Measurements from ENCODE around the gene ITGA7. TPM values are rescaled to one million over a fixed set of nuclear protein-coding genes. Genes with fewer than 3 reads are reported as not detected.
"Not testable (repeated sequence)": the region's sequence is repeated elsewhere in the genome, so short reads cannot be mapped to it uniquely, and the experiment has no call there.

Gene ITGA7
- total RNA-seq, 4 donors from 2014 or later: 69.7 to 206 (median 92.0) TPM

DNA sequence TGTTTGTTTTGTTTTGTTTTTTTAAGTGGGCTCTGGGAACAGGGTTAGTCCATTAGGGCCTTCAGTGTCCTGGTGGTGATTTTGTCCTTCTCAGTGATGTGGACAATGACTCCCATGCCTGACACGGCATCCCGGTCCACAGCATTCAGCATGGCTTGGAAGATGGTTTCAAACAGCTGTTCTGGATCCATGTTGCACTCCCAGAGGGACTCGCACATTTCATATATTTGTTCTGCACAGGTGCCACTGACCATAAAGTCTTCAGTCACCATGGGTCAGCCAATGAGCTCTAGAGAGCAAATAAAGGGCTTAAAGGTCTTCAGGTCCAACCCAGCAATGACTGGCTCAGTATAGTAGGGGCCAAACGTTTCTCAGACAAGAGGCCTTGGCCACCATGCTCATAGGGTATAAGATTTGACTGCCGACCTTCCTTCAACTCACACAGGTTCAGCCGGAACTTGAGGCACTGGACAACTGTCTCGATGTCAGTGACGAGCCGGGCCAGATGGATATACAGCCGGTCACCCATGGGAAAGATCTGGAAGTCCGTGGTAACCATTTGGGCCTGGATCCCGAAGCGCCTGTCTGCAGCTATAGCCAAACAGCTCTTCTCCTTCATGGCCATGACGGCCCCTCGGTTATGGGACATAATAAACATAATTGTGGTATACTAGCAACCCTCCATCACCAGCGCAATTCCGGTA, 53.0 kb downstream of the ITGA7 start:
- ATAC-seq: no peak

DNA sequence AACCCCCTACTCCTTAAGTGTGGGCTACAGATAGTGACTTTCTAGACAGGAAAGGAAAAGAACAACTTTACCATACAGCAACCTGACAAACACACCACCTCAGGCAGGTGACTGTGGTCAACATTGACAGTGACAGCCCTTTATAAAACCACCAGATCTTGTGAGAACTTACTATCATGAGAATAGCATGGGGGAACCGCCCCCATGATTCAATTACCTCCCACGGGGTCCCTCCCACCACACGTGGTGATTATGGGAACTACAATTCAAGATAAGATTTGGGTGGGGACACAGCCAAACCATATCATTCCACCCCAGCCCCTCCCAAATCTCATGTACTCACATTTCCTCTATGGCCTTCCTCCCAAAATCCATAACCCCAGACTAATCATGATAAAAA, 54.7 kb downstream of the ITGA7 start:
- Histone ChIP-seq H3K27me3 (no peaks in the 10 kb centered on the region), H3K9me3 (no peaks in the 10 kb centered on the region), H3K36me3 (no peaks in the 10 kb centered on the region), H3K27ac (no peak overlapping the region), H3K4me1 (peaks cover 2 to 3% of the 10 kb centered on the region in 2 donors), H3K4me3 (no peak overlapping the region)
- intact Hi-C loops (cut with DNase I; ENCODE audit: low total_unique reads): loop anchor here (10.0 kb wide), 1 partner anchor 162 kb away; the partner anchor contains the start of genes ORMDL2 and SARNP
- in situ Hi-C loops (cut with MboI; ENCODE audit: low sequenced_read_pairs in 4 of 4): loop anchor here in 1 of 4 donors (25.0 kb wide), 1 partner anchor 159 kb away; the partner anchor contains the start of genes ORMDL2 and SARNP
- TF ChIP-seq, protein P1, sequence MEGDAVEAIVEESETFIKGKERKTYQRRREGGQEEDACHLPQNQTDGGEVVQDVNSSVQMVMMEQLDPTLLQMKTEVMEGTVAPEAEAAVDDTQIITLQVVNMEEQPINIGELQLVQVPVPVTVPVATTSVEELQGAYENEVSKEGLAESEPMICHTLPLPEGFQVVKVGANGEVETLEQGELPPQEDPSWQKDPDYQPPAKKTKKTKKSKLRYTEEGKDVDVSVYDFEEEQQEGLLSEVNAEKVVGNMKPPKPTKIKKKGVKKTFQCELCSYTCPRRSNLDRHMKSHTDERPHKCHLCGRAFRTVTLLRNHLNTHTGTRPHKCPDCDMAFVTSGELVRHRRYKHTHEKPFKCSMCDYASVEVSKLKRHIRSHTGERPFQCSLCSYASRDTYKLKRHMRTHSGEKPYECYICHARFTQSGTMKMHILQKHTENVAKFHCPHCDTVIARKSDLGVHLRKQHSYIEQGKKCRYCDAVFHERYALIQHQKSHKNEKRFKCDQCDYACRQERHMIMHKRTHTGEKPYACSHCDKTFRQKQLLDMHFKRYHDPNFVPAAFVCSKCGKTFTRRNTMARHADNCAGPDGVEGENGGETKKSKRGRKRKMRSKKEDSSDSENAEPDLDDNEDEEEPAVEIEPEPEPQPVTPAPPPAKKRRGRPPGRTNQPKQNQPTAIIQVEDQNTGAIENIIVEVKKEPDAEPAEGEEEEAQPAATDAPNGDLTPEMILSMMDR (IDR thresholded peaks at IDR 0.05 in 4 of 5, conservative IDR thresholded peaks at IDR 0.05 in 1 of 5): no peak
- no peak for TF ChIP-seq POLR2A (IDR thresholded peaks at IDR 0.05)
- ATAC-seq (no peak), DNase-seq (no peak)

More for the DNA sequence above, 53.0 kb downstream of the ITGA7 start:
- no peak for DNase-seq
- in situ Hi-C loops (cut with MboI; ENCODE audit: low sequenced_read_pairs in 4 of 4) (loop anchor here in 1 of 4 donors (25.0 kb wide), 1 partner anchor 158 kb away; the partner anchor contains the start of genes ORMDL2 and SARNP), intact Hi-C loops (cut with DNase I; ENCODE audit: low total_unique reads) (loop anchor here (5.0 to 10.0 kb wide), 2 partner anchors 68 to 160 kb away; partner anchors contain the start of genes ORMDL2, RDH5 and SARNP)
- TF ChIP-seq, protein P1 (IDR thresholded peaks at IDR 0.05 in 4 of 5, conservative IDR thresholded peaks at IDR 0.05 in 1 of 5): no peak
- Histone ChIP-seq H3K4me3 (no peak overlapping the region), H3K27me3 (no peaks in the 10 kb centered on the region), H3K4me1 (peaks cover 15 to 18% of the 10 kb centered on the region in 2 donors), H3K27ac (no peak overlapping the region), H3K36me3 (no peaks in the 10 kb centered on the region), H3K9me3 (no peaks in the 10 kb centered on the region)

DNA sequence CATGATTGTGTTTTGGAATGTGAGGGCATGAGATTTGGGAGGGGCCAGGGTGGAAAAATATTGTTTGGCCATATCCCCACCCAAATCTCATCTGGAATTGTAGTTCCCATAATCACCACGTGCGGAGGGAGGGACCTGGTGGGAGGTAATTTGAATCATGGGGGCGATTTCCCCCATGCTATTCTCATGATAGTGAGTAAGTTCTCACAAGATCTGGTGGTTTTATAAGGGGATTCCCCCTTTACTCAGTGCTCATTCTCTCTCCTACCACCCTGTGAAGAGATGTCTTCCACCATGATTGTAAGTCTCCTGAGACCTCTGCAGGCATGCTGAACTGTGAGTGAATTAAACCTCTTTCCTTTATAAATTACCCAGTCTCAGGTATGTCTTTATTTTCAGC, 55.4 kb downstream of the ITGA7 start:
- DNase-seq (no peak), ATAC-seq (no peak)
- no peak overlapping the region for H3K27ac ChIP-seq
- no peaks in the 10 kb centered on the region for H3K4me1 ChIP-seq
- intact Hi-C loops (cut with DNase I; ENCODE audit: low total_unique reads) (loop anchor here (10.0 kb wide), 1 partner anchor 162 kb away; the partner anchor contains the start of genes ORMDL2 and SARNP), in situ Hi-C loops (cut with MboI; ENCODE audit: low sequenced_read_pairs in 4 of 4) (loop anchor here in 1 of 4 donors (25.0 kb wide), 1 partner anchor 160 kb away; the partner anchor contains the start of genes ORMDL2 and SARNP)
- no peak for TF ChIP-seq POLR2A (IDR thresholded peaks at IDR 0.05)
- TF ChIP-seq, protein P1 (IDR thresholded peaks at IDR 0.05 in 4 of 5, conservative IDR thresholded peaks at IDR 0.05 in 1 of 5): no peak
- H3K4me3 ChIP-seq: no peak overlapping the region
- no peaks in the 10 kb centered on the region for H3K36me3 ChIP-seq
- no peaks in the 10 kb centered on the region for H3K27me3 ChIP-seq
- H3K9me3 ChIP-seq: no peaks in the 10 kb centered on the region

DNA sequence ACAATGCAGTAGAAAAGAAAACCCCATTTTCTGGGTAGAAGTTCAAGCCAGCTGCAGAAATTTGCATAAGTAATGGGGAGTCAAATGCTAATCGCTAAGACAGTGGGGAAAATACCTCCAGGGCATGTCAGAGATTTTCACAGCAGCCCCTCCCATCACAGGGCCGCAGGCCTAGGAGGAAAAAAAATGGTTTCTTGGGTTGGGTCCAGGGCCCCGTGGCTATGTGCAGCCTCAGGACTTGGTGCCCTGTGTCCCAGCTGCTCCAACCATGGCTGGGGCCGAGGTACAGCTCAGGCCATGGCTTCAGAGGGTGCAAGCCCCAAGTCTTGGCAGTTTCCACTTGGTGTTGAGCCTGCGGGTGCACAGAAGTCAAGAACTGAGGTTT, 56.4 kb downstream of the ITGA7 start:
- Histone ChIP-seq H3K36me3 (no peaks in the 10 kb centered on the region), H3K9me3 (no peaks in the 10 kb centered on the region), H3K4me1 (peaks cover 0 to 4% of the 10 kb centered on the region in 2 donors), H3K4me3 (no peak overlapping the region), H3K27me3 (no peaks in the 10 kb centered on the region), H3K27ac (no peak overlapping the region)
- in situ Hi-C loops (cut with MboI; ENCODE audit: low sequenced_read_pairs in 4 of 4): loop anchor here in 1 of 4 donors (25.0 kb wide), 1 partner anchor 161 kb away; the partner anchor contains the start of genes ORMDL2 and SARNP
- no peak for TF ChIP-seq POLR2A (IDR thresholded peaks at IDR 0.05)
- TF ChIP-seq, protein P1 (IDR thresholded peaks at IDR 0.05 in 4 of 5, conservative IDR thresholded peaks at IDR 0.05 in 1 of 5): no peak
- intact Hi-C loops (cut with DNase I; ENCODE audit: low total_unique reads): loop anchor here (10.0 kb wide), 1 partner anchor 164 kb away; the partner anchor contains the start of genes ORMDL2 and SARNP
- DNase-seq (no peak), ATAC-seq (no peak)

DNA sequence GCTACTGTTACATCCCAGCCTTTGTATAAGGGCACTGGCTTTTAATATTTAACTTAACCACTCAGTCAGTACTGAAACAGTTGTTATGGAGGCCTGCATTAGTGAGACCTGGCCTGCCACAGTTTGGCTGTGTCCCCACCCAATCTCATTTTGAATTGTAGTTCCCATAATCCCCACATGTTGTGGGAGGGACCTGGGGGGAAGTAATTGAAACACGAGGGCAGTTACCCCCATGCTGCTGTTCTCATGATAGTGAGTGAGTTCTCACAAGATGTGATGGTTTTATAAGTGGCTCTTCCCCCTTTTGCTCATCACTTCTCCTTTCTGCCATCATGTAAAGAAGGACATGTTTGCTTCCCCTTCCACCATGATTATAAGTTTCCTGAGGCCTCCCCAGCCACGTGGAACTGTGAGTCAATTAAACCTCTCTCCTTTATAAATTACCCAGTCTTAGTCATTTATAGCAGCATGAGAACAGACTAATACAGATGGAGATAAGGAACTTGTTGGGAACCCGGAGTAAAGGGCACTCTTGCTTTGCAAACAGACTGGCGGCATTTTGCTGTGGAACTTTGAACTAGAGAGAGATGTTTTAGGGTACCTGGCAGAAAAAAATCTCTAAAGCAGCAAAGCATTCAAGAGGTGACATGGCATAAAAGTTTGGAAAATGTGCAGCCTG, 56.9 kb downstream of the ITGA7 start:
- intact Hi-C loops (cut with DNase I; ENCODE audit: low total_unique reads): loop anchor here (10.0 kb wide), 1 partner anchor 164 kb away; the partner anchor contains the start of genes ORMDL2 and SARNP

More for the DNA sequence above, 56.9 kb downstream of the ITGA7 start:
- not testable (repeated sequence) for H3K27ac ChIP-seq, H3K36me3 ChIP-seq, H3K4me3 ChIP-seq, DNase-seq, ATAC-seq, H3K4me1 ChIP-seq, H3K27me3 ChIP-seq, H3K9me3 ChIP-seq
- in situ Hi-C loops (cut with MboI; ENCODE audit: low sequenced_read_pairs in 4 of 4): loop anchor here in 1 of 4 donors (25.0 kb wide), 1 partner anchor 162 kb away; the partner anchor contains the start of genes ORMDL2 and SARNP
